ENCODE data around the gene MEI1. TPM values are rescaled to one million over a fixed set of nuclear protein-coding genes. Genes with fewer than 3 reads are reported as not detected.
A peak's percentile ranks its signal among the peaks of the same experiment; 100 is the strongest.

Gene MEI1
- total RNA-seq, 2 donors from 2014 or later, result 0.71 to 15.5 TPM

- no peak for DNase-seq (ENCODE audit: low spot score)
- Histone ChIP-seq H3K4me1 (peaks cover 0 to 38% of the 10 kb centered on the region in 2 donors), H3K27me3 (no peaks in the 10 kb centered on the region), H3K27ac (no peak overlapping the region), H3K9me3 (no peaks in the 10 kb centered on the region), H3K36me3 (no peaks in the 10 kb centered on the region), H3K4me3 (no peak overlapping the region)
- TF ChIP-seq CTCF (IDR thresholded peaks at IDR 0.05), result no peak
Observed at GRCh38 chr22:41836551-41836950, 137.2 kb downstream of the MEI1 start.

DNA sequence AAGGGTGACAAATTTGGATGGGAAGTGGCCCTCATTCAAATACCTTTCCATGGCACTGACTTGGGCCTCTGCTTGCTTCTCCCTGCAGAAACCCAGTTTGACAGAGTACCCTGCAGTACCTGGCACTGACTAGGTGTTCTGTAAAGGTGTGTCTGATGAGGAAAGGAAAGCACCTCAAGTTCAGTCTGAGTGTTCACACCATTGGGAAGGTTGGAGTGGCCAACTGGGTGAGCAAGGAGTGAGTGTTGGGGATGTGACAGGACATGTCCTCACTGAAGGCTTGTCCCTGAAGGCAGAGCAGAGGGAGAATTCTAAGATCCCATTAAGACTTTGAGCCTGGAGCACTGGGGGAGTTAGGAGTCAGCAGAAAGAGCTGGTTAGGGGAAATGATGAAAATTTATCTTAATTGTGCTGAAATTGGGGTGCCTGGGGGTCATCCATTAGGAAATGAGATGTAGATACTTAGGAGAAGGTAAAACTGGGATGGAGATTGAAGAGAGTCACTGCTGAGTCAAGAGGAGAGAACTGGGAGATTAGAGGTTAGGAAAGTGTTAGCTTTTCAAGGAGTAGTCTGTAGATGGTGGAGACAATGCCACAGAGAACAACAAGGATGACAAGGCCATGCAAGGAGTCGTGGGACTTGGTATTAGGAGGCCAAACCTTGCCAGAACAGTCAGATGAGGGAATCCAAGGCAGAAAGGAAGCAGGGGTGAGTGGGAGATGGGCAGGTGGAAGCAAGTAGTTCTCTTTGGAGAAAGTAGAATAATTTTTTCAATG is 139.7 kb downstream of the MEI1 start:
- no peak overlapping the region for H3K27ac ChIP-seq

GRCh38 chr22:41840216-41840615 is 140.9 kb downstream of the MEI1 start:
- H3K36me3 ChIP-seq, result no peaks in the 10 kb centered on the region
- no peak overlapping the region for H3K27ac ChIP-seq
- no peak overlapping the region for H3K4me3 ChIP-seq
- no peak for TF ChIP-seq CTCF (IDR thresholded peaks at IDR 0.05)
- peaks cover 0 to 26% of the 10 kb centered on the region in 2 donors for H3K4me1 ChIP-seq
- H3K9me3 ChIP-seq, result no peaks in the 10 kb centered on the region
- H3K27me3 ChIP-seq, result no peaks in the 10 kb centered on the region
- DNase-seq (ENCODE audit: low spot score), result no peak

More for the DNA sequence above, 139.7 kb downstream of the MEI1 start:
- no peak for TF ChIP-seq CTCF (IDR thresholded peaks at IDR 0.05)
- DNase-seq (ENCODE audit: low spot score), result no peak
- Histone ChIP-seq H3K4me3 (no peak overlapping the region), H3K27me3 (no peaks in the 10 kb centered on the region), H3K9me3 (no peaks in the 10 kb centered on the region), H3K36me3 (no peaks in the 10 kb centered on the region), H3K4me1 (peaks cover 0 to 29% of the 10 kb centered on the region in 2 donors)

DNA sequence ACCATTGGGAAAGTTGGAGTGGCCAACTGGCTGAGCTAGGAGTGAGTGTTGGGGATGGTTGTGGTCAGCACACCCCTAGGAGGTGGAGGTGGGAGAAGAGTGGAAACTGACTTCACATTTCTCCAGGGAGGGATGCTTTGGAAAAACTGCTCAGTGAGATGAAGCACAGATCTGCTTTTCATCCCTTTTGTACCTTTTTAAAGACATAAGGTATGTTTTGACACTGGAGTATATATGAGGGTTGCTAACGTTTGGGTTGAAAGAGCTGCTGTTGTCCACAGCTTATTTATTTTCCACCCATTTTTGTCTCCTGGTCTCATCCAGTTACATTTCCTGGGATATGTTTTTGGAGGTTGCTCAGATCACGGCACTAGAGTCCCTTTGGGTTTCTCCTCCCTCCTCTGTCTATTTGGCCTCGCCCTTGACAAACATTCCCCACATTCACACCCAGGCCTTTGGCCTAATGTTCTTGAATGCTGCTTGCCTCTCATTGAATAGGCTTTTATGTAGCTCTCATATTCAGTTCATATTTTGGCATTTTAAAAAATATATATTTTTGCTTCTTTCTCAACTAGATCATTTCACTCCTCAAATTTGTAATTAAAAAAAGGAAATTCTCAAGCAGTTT is 141.9 kb downstream of the MEI1 start:
- DNase-seq (ENCODE audit: low spot score), result no peak
- Histone ChIP-seq H3K27ac (peak overlapping the region in 1 of 2 donors; percentile 36), H3K27me3 (no peaks in the 10 kb centered on the region), H3K9me3 (no peaks in the 10 kb centered on the region), H3K4me1 (peaks cover 0 to 36% of the 10 kb centered on the region in 2 donors), H3K4me3 (no peak overlapping the region), H3K36me3 (no peaks in the 10 kb centered on the region)
- TF ChIP-seq CTCF (IDR thresholded peaks at IDR 0.05), result no peak

GRCh38 chr22:41842996-41843970 is 144.0 kb downstream of the MEI1 start:
- no peaks in the 10 kb centered on the region for H3K36me3 ChIP-seq
- no peak overlapping the region for H3K27ac ChIP-seq
- TF ChIP-seq CTCF (IDR thresholded peaks at IDR 0.05), result no peak
- H3K4me1 ChIP-seq, result peaks cover 0 to 54% of the 10 kb centered on the region in 2 donors
- DNase-seq (ENCODE audit: low spot score), result no peak
- no peak overlapping the region for H3K4me3 ChIP-seq
- no peaks in the 10 kb centered on the region for H3K27me3 ChIP-seq
- H3K9me3 ChIP-seq, result no peaks in the 10 kb centered on the region
